NCI-H510A treated with DMSO at 0.1 percent for 48 hours (cell line): ENCODE data around the gene GNAI2.
"Not testable (repeated sequence)": the region's sequence is repeated elsewhere in the genome, so short reads cannot be mapped to it uniquely, and the experiment has no call there.

ENCODE experiments used
- DNase-seq: peaks from one replicate; lab custom pipeline; 2025; lab: John Stamatoyannopoulos, UW

Gene GNAI2

GRCh38 chr3:50204804-50205412 lies 31.1 kb upstream of the GNAI2 start, which contains the start of gene SLC38A3:
TSS of gene SLC38A3 (plus strand) at chr3:50205271. CDS start at chr3:50214200, 8,929 bp downstream.
- peak; percentile 16 for DNase-seq

- peak; percentile 23 for DNase-seq
Observed at GRCh38 chr3:50205413-50206276, 30.4 kb upstream of the GNAI2 start.

GRCh38 chr3:50207359-50208042 lies 28.5 kb upstream of the GNAI2 start:
- DNase-seq = no peak

- no peak for DNase-seq
Observed at GRCh38 chr3:50208677-50209344, 27.2 kb upstream of the GNAI2 start.

GRCh38 chr3:50210176-50210509 lies 25.9 kb upstream of the GNAI2 start:
- no peak for DNase-seq

GRCh38 chr3:50210510-50211367 lies 25.3 kb upstream of the GNAI2 start:
- peak; percentile 68 for DNase-seq

GRCh38 chr3:50211368-50211717 lies 24.7 kb upstream of the GNAI2 start:
- DNase-seq = not testable (repeated sequence)

- DNase-seq = no peak
Observed at GRCh38 chr3:50211930-50212329, 24.1 kb upstream of the GNAI2 start.

- no peak for DNase-seq
Observed at GRCh38 chr3:50212502-50212901, 23.5 kb upstream of the GNAI2 start.

GRCh38 chr3:50212971-50213370 lies 23.0 kb upstream of the GNAI2 start:
- no peak for DNase-seq

GRCh38 chr3:50213373-50213772 lies 22.6 kb upstream of the GNAI2 start:
- DNase-seq = no peak

- DNase-seq = no peak
Observed at GRCh38 chr3:50214824-50215223, 21.2 kb upstream of the GNAI2 start.

- no peak for DNase-seq
Observed at GRCh38 chr3:50215529-50215928, 20.5 kb upstream of the GNAI2 start.

GRCh38 chr3:50217681-50218080 lies 18.3 kb upstream of the GNAI2 start:
- no peak for DNase-seq

GRCh38 chr3:50218448-50218847 lies 17.6 kb upstream of the GNAI2 start:
- DNase-seq = no peak

GRCh38 chr3:50219285-50219684 lies 16.7 kb upstream of the GNAI2 start:
- no peak for DNase-seq

- DNase-seq = no peak
Observed at GRCh38 chr3:50220109-50220508, 15.9 kb upstream of the GNAI2 start.

- DNase-seq = no peak
Observed at GRCh38 chr3:50221051-50221410, 15.0 kb upstream of the GNAI2 start.

- DNase-seq = no peak
Observed at GRCh38 chr3:50221411-50222168, 14.4 kb upstream of the GNAI2 start.

GRCh38 chr3:50222169-50222528 lies 13.9 kb upstream of the GNAI2 start:
- no peak for DNase-seq

- no peak for DNase-seq
Observed at GRCh38 chr3:50224639-50225038, 11.4 kb upstream of the GNAI2 start.
